Measurements from ENCODE around the gene NLRP12. TPM values are rescaled to one million over a fixed set of nuclear protein-coding genes. Genes with fewer than 3 reads are reported as not detected.

The NLRP12 gene, protein sequence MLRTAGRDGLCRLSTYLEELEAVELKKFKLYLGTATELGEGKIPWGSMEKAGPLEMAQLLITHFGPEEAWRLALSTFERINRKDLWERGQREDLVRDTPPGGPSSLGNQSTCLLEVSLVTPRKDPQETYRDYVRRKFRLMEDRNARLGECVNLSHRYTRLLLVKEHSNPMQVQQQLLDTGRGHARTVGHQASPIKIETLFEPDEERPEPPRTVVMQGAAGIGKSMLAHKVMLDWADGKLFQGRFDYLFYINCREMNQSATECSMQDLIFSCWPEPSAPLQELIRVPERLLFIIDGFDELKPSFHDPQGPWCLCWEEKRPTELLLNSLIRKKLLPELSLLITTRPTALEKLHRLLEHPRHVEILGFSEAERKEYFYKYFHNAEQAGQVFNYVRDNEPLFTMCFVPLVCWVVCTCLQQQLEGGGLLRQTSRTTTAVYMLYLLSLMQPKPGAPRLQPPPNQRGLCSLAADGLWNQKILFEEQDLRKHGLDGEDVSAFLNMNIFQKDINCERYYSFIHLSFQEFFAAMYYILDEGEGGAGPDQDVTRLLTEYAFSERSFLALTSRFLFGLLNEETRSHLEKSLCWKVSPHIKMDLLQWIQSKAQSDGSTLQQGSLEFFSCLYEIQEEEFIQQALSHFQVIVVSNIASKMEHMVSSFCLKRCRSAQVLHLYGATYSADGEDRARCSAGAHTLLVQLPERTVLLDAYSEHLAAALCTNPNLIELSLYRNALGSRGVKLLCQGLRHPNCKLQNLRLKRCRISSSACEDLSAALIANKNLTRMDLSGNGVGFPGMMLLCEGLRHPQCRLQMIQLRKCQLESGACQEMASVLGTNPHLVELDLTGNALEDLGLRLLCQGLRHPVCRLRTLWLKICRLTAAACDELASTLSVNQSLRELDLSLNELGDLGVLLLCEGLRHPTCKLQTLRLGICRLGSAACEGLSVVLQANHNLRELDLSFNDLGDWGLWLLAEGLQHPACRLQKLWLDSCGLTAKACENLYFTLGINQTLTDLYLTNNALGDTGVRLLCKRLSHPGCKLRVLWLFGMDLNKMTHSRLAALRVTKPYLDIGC
- under 0.01 TPM in 1 of 2 replicates, not detected in the other for total RNA-seq
- polyA plus RNA-seq, result not detected in 2 replicates
- not detected in 2 replicates for polyA plus RNA-seq (2012)
- polyA minus RNA-seq (ENCODE audit: low replicate concordance), result not detected in 2 replicates

- TF ChIP-seq EZH2 (IDR thresholded peaks at IDR 0.05; ENCODE audit: low read length, missing control alignments), result no peak
- TF ChIP-seq, protein P1, sequence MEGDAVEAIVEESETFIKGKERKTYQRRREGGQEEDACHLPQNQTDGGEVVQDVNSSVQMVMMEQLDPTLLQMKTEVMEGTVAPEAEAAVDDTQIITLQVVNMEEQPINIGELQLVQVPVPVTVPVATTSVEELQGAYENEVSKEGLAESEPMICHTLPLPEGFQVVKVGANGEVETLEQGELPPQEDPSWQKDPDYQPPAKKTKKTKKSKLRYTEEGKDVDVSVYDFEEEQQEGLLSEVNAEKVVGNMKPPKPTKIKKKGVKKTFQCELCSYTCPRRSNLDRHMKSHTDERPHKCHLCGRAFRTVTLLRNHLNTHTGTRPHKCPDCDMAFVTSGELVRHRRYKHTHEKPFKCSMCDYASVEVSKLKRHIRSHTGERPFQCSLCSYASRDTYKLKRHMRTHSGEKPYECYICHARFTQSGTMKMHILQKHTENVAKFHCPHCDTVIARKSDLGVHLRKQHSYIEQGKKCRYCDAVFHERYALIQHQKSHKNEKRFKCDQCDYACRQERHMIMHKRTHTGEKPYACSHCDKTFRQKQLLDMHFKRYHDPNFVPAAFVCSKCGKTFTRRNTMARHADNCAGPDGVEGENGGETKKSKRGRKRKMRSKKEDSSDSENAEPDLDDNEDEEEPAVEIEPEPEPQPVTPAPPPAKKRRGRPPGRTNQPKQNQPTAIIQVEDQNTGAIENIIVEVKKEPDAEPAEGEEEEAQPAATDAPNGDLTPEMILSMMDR (conservative IDR thresholded peaks at IDR 0.05 in 1 of 2, IDR thresholded peaks at IDR 0.05 in 1 of 2; ENCODE audit: low read depth in 1 of 2, low read length in 2 of 2), result no peak
- H3K36me3 ChIP-seq (ENCODE audit: control insufficient read depth, insufficient read depth, low read length), result no peaks in the 10 kb centered on the region
- no peak within 1 kb of the TSS for H3K4me3 ChIP-seq (replicated peaks in 1 of 4; ENCODE audit: control extremely low read depth in 1 of 4, insufficient read depth in 1 of 4, low read depth in 3 of 4, low read length in 4 of 4)
- H3K9ac ChIP-seq (ENCODE audit: insufficient read depth, low read length), result no peak within 1 kb of the TSS
- H2AFZ ChIP-seq (ENCODE audit: low read length), result no peak within 1 kb of the TSS
- H3K9me3 ChIP-seq (ENCODE audit: control insufficient read depth, insufficient read depth, low read depth, low read length), result no peaks in the 10 kb centered on the region
- no peak for DNase-seq (ENCODE audit: low read depth in 2 of 2)
- H3K27ac ChIP-seq (ENCODE audit: insufficient read depth, low read length), result no peak within 1 kb of the TSS
- no peaks in the 10 kb centered on the region for H3K4me1 ChIP-seq (ENCODE audit: control insufficient read depth, extremely low read depth, insufficient read depth, low read length)
- no peaks in the 10 kb centered on the region for H3K79me2 ChIP-seq (ENCODE audit: control insufficient read depth, insufficient read depth, low read length)
- H4K20me1 ChIP-seq (ENCODE audit: control insufficient read depth, extremely low read depth, insufficient read depth, low read length), result no peaks in the 10 kb centered on the region
- H3K4me2 ChIP-seq (ENCODE audit: extremely low read depth, insufficient read depth, low read length), result no peak within 1 kb of the TSS
- H3K27me3 ChIP-seq (ENCODE audit: control insufficient read depth, insufficient read depth, low read length), result no peaks in the 10 kb centered on the region
Measured at GRCh38 chr19:53824134-53824611, at the start of gene NLRP12. NLRP12 (minus strand) TSS chr19:53824314; CDS start chr19:53824174, 140 bp downstream.

DNA sequence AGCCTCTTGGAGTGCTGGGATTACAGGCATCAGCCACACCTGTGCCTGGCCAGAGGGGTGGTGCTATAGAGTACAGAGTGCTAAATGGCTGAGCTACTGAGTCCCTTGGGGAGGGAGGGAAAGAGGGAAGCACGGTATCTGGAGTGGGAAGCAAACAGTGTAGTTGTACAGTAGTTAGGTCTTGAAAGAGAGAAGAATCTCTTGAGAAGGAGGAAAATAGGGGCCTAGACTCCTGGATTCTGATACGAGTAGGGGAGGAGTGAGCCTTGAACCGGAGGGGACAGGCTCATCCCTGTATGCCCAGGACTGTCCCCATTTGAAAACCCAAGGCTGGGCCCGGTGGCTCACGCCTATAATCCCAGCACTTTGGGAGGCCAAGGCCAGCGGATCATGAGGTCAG is 48.6 kb upstream of the NLRP12 start:
- Histone ChIP-seq H4K20me1 (ENCODE audit: control insufficient read depth, extremely low read depth, insufficient read depth, low read length) (no peaks in the 10 kb centered on the region), H3K36me3 (ENCODE audit: control insufficient read depth, insufficient read depth, low read length) (peaks cover 18% of the 10 kb centered on the region), H2AFZ (ENCODE audit: low read length) (no peak overlapping the region), H3K4me1 (ENCODE audit: control insufficient read depth, extremely low read depth, insufficient read depth, low read length) (peaks cover 2% of the 10 kb centered on the region), H3K79me2 (ENCODE audit: control insufficient read depth, insufficient read depth, low read length) (peaks cover 29% of the 10 kb centered on the region), H3K9me3 (ENCODE audit: control insufficient read depth, insufficient read depth, low read depth, low read length) (no peaks in the 10 kb centered on the region), H3K4me3 (replicated peaks in 1 of 4; ENCODE audit: control extremely low read depth in 1 of 4, insufficient read depth in 1 of 4, low read depth in 3 of 4, low read length in 4 of 4) (no peak overlapping the region), H3K4me2 (ENCODE audit: extremely low read depth, insufficient read depth, low read length) (no peak overlapping the region), H3K27me3 (ENCODE audit: control insufficient read depth, insufficient read depth, low read length) (no peaks in the 10 kb centered on the region), H3K27ac (ENCODE audit: insufficient read depth, low read length) (no peak overlapping the region), H3K9ac (ENCODE audit: insufficient read depth, low read length) (no peak overlapping the region)
- DNase-seq (ENCODE audit: low read depth in 2 of 2), result no peak
- TF ChIP-seq EZH2 (IDR thresholded peaks at IDR 0.05; ENCODE audit: low read length, missing control alignments), result no peak
- TF ChIP-seq, protein P1 (conservative IDR thresholded peaks at IDR 0.05 in 1 of 2, IDR thresholded peaks at IDR 0.05 in 1 of 2; ENCODE audit: low read depth in 1 of 2, low read length in 2 of 2), result no peak
